GM21360 (cell line): ENCODE results near the gene FBXW11.

Experiments
- ATAC-seq: cut with Tn5 transposase; IDR thresholded peaks from one replicate; pipeline ENCODE4 v1.9.1; 2021; ENCODE audit warnings: mild to moderate bottlenecking, moderate library complexity; ENCODE audit not compliant: unreplicated experiment

FBXW11 gene

DNA sequence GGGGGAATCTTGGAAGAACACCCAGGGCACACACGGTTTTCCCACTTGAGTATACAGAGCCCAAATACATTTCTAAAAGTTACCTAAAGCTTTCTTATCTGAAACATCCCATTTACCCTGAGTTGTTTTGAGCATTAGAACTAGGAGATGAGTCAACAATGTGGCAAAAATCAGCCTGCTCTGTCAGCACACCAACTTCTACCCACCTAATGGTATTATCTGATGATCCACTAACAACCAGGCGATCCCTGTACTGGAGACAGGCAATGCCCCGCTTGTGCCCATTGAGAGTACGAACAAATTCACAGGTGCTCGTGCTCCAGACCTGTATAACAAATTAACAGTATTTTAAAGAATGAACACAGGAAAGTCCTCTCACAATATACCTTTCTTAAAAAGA is 133.8 kb downstream of the FBXW11 start:
- no peak for ATAC-seq

DNA sequence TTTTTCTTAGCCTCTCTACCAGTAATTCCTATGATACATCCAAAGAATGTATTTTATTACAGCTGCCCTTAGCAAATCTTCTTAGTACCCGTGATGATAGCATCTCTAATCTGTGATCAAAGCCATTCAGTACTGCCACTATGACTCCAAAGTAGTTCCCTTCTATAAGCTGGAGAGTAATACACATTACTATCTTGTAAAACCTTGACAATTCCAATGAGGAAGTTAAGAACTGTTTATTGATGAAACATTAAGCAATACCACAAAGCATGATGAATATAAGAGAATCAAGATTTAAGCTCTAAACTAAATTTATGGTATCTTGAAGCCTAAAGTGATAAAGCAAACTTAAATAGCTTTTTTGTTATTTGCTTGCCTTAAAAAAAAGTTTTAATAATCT is 134.7 kb downstream of the FBXW11 start:
- no peak for ATAC-seq

DNA sequence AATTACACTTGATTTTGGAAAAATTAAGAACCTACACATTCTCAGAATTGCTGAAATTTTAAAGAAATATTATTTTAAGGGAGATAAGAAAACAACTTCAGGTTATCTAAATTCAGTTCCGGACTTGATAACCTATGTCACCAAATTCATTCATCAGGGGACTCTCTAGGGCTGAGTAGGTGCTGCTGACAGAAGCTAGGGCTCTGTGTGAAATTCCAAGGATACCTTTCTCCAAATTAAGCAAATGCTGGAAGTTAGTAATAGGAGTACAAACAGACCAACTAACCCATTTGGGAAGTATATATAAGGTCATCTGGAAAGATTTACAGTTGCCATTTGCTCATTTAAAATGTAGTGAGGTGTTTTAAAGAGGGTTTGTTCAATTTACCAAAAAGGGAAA is 136.5 kb downstream of the FBXW11 start:
- no peak for ATAC-seq

DNA sequence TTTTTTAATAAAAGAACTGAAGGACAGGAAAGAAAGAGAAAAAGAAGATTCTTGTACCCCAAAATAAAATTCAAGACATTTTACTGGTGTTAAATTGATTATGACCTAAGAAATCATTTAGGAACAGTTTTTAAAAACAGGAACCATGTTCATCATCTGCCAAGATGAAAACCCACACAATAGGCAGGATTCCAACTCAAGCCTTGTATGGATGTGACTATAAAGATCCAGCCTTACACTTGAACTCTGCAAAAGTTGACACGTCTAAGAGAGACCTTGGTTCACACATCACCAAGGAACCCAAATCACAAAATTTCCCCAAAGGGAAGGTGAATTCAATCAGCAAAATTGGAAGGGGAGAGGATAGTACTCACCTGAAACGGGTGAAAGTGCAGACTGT is 138.2 kb downstream of the FBXW11 start:
- no peak for ATAC-seq

DNA sequence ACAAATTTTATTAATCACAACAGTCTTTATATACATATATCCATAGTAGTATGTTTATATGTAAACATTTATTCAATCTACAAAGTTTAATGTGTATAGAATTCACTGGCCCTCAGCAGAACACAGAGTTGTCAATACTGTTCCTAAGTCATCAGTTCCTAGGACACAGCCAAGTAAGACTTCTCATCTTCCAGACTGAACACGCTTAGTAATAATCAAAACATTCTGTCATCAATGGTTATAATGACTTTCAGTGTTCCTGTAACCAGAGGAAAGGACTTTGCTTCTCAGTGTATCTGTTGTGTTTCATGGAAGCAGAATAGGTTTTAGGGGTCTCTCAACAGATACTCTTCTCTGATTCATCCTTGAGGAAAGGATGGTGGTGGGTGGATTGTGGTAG is 138.7 kb downstream of the FBXW11 start:
- no peak for ATAC-seq

DNA sequence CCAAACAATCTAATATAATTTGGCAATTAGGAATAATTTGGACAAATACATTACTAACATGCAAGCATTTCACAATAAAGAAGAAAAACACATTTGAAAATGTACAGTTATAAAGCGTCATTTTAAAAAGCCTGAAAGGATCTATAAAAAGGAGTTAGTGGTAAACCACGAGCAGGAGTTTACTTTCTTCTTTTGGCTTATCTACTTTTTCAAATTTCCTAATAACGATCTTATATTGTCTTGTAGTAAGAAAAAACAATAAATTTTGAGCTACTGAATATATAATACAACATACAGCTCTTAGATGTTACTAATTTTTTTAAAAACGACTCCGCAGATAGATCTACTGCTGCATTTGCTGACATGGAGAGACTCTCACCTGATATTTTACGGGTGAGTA is 141.0 kb downstream of the FBXW11 start:
- ATAC-seq, result no peak

DNA sequence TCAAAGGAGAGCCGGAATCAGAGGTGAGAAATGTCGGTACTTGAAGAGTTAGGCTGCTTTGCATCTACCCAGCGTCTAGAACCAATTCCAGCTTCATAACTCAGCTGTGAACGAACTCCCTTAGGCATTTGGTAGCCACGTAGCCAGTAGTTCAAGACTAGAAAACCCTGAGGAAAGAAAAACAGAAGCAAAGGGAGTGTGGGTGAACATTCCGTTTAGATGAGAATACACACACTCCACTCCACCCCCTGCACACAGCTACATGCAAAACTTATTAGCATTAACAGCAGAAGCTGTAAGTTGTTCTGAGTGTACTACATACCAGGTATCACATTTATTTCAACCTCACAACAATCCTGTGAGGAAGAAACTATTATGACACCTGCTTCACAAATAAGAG is 142.5 kb downstream of the FBXW11 start:
- ATAC-seq, result no peak

DNA sequence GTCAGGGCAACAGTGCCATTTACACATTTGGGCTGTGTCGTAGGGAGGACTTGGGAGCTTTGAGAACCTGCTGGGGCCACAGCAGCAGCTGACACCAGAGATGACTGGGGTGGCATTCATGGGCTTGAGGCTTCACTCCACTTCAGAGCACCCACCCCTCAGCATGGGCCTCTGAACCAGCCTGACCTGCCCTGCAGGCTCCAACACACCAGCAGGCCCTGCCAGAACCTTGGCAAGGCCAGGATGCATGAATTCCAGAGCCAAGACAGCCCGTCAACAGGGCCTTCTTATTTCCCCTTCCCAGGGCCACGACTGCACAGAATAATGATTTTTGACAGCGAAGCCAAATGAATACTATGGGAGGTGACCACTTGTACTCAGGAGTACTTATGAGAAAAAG is 143.8 kb downstream of the FBXW11 start:
- ATAC-seq, result no peak

DNA sequence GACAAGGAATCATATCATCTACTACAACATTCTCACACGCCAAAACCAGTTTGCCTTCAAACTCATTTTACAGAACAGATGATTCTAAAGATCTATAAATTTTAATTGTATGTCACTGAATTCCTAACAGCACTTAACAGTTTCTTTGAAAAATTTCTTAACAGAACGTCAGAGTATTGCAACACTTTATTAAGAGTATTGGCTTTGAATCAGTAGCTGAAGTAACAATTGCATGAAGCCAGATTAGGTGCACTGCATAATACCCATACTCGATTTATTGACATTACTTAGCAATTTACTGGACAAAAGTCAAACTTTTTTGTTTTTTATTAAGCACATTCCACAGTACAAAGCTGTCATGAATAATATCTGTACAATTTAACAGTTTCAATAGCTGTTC is 145.1 kb downstream of the FBXW11 start:
- no peak for ATAC-seq

DNA sequence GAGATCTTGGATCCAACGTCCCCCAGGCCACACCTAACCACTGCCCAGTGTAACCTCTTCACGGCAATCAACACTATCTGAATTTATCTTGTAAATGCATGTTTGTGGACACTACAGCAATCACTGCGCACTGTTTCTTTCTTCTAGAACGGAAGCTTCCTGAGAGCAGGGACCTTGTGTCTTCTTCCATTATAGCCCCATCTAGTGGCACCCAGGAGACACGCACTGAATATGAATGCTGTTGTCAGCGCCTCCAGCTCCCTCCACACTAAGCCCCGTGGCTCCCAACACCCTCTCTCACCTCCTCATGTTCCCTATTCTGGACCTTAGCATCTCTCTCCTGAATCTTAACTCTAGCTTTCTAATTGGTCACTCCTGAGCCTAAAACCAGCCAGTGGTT is 148.1 kb downstream of the FBXW11 start:
- ATAC-seq, result no peak

DNA sequence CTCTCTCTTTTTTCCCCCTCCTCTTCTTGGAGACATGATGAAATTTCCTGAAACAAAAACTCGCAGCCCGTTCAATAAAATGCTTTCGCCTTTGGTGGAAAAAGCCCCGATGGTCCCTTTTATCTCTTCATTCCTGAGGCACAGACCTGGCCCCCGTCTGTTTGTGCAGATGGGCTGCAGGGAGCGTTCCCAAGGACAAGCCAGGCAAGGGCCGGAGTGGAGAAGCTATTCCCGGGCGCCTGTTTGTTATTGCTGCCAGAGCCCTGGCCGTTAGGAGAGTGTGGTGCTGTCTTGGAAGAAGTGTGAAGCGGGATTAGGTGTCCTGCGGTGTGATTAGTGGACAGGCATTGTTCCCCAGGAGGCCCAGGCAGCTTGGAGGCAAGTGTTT is 149.0 kb downstream of the FBXW11 start:
- ATAC-seq, result no peak

DNA sequence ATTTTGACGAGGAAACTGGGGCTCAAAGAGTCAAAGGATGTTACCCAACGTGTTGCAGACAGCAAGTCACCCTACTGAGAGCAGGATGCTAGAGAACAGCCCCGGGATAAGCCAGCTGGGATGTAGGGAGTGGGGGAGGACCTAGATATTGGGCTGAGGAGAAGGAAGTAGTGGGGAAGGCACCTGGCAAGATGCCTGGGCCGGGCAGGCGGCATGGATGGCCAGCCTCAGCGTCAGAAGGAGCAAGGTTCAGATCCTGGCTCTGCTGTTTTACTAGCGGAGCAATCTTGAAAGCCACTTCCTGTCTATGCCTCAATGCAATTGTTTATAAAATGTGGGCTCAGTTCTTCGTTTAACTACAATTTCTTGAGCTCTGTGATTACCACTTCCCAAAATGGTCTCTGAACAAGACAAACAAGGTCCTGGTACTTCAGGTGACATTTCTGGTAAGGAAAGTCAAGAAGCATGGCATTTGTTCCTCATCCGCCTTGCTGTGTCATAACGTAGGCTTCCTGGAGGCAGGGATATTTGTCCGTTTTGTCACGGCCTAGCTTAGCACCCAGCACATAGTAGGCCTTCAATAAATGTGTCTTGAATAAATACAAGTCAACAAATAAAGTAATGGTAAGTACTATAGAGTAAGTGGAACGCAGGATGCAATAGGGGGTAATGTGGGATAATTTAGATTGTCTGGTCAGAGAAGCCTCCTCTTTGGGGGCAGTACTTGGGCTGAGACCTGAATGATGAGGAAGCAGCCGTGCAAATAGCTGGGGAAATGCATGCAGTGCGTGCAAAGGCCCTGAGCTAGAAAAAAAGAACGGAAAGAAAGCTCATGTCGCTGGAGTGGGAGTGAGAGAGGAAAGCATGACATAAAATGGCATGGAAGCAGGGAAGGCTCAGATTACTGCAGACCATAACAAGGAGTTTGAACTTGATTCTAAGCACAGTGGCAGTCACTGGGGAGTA is 150.4 kb downstream of the FBXW11 start:
- no peak for ATAC-seq

DNA sequence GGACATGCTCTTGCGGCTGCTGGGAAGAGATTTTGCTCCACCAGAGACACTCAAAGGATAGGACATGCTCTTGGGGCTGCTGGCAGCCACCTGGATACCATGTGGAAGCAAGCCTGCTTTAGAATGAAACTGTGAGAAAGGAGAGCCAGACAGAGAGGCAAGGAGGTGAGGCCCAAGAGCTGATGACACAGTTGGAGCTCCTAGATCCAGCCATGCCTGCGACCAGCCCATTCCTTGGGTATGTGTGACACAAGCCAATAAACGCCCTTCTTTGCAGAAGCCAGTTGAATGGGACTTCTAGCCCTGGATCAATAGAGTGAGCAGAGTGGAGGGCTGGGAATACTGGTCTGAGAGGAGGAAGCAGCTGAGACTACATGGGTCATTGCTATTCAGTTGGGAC is 151.2 kb downstream of the FBXW11 start:
- ATAC-seq, result no peak

DNA sequence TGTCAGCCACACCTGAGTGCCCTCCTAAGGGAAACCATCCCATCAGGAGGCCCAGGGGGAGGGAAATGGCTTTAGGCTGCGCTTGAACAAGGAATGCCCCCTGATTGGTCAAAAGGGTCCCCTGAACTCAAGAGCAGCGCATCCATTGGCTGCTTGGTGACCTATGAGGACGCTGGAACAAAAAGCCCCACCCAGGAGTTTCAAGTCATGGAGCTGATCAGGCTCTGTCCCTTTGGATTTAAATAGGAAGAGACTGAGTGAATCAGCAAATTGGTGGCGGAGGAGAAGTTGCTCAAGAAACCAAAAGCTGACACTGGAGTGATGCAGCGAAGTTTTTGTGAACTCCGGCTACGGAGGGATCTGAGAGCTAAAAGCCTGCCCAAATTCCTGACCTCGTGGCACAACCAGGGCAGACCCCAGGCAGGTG is 154.2 kb downstream of the FBXW11 start:
- no peak for ATAC-seq

DNA sequence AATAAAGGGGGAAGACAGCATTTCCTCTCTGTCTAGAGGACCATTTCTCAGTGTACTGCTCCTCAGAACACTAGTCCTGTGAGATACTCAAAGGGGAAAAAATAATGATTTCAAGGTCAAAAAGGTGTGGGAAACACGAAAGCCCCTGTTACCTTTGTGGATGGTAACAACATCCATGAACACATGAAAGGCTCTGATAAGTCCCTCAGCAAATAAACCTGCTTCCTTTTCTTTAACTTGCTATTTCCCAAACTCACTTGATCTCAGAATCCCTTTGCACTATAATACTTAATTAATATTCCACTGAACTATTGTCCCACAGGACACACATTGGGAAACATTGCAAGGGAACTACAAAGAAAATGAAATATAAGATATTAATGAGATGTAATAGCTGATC is 155.2 kb downstream of the FBXW11 start:
- ATAC-seq, result no peak

DNA sequence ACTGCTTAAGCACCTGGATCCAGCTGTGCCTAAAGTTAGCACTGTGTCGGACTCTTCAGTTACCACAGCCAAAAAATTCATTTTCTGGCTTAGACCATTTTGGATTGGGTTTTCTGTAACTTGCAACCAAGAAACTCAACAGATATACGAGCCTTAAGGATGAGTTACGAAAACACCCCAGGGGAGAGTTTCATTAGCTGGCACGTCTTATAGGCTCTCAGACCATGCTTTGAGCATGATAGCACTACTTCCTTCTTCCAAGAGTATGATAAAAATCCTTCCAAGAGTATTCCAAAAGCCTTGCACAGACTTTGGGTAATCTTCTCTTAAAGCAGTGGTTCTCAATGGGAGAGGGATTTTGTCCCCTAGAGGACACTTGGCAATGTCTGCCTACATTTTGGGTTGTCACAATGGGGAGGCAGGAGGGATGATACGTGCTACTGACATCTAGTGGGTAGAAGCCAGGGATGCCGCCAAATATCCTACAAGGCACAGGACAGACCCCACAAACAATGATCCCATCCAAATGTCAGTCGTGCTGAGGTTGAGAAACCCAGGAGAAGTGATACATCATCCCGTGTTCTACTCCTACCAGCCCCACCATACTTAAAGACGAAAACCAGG is 156.0 kb downstream of the FBXW11 start:
- ATAC-seq, result no peak

DNA sequence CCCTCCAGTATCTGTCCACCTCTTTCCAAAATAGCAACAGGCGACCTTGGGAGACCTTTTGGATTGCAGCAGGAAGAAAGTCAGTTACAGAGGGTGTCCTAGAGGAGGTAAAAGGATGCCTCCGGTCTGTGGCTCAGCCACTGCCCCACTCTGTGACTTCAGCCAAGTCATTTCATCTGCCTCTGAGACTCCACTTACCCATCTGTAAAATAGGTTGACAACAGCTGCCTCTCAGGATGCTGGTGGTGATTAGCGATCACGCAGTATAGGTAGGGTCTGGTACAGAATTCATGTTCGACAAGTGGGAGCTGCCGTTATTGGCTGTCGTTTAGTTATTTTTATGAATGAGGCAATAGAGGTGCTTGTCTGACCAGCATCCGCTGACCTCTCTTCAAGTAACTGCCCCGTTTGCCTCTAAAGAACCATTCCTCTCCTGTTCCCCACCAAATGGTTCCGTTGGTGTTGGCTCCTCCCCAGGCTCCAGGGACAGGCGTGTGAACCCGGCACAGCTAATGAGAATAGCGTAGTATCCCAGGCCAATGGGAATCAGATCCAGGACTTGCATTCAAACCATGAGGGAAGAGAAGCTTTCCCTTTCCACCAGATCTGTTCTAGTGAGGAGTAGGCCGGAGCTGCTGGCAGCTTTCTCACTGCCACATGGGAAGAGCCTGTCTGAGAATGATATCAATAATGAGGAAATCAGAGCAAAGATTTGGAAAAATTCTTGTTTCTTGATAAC is 156.7 kb downstream of the FBXW11 start:
- ATAC-seq, result no peak

DNA sequence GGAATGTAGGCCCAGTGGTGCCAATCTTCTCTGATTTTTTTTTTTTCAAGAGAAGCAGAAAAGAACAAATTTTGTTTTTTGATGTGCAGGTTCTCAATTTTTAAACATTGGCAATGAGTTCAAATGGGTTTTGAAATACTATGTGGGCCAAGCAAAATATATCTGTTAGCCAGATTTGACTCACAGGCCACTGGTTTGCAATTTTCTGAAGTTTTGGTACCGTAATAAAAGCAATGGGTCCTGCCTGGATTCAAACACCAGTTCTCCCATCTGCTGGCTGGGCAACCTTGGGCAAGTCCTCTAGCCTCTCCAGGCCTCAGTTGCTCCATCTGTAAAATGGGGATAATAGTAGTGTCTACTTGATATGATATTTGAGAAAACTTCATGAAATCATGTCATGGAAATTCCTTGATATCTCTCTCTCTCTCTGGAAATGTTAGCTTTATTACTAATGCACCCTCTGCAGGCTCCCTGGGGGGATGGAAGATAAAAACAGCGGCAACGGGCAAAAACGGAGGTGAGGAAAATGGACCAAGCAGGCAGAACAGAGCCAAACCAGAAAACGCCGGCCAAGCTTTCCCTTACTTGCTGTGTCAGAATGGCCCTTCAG is 157.4 kb downstream of the FBXW11 start:
- ATAC-seq, result no peak

DNA sequence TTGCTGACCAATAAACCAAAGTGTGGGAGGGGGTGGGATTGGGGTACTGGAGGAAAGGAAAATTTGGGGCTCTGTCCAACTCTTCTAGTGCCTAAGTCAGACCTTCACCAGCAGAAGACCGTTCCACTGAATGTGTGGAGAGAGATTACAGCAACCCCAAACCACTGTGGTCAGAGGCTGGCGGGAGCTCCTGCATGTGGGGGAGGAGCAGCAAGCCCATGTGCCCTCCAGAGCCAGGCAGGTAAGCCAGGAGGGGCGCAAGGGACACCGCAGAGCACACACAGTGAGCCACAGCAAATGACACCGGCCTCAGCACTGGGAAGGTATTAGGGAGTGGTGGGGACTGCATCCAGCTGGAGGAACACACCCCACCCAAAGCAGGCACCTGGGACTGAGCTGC is 158.0 kb downstream of the FBXW11 start:
- ATAC-seq, result no peak

DNA sequence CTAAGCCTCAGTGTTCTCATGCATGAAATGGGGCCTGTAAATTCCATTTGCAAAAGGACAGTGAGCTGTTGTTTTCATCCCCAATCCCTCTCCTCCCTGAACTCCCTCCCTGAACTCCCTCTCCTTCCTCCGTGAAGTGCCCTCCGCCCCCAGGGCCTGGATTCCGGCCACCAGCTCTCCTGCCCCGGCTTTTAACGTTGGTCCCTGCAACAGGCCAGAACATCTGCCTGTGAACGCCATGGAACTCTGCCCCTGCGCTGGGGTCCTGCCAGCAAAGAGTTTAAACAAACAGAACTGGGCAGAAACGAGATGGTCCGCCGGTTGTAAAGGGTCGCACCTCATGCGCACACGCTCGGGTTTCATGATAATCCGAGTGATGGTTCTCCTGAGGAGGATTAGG is 158.4 kb downstream of the FBXW11 start:
- no peak for ATAC-seq

DNA sequence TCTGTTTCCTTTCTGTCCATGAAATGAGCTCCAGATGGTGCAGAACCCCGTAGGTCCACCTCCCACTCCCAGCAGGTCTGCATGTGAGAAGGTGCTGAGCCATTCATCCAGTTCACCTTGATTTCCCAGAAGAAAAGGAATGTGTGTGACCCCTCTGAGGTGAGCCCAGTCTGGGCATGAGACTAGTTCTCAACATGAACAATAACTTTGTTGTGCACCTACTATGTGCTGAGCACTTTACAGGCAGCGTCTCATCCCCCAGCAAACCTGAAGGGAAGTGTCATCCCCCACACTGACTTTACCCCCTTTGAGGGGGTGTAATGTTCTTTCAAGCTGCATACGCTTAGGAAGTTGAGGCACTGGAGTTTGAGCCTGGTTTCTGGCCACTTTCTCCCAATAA is 159.4 kb downstream of the FBXW11 start:
- ATAC-seq, result no peak
